Measurements from ENCODE around the gene DTD2.

DTD2 gene

DNA sequence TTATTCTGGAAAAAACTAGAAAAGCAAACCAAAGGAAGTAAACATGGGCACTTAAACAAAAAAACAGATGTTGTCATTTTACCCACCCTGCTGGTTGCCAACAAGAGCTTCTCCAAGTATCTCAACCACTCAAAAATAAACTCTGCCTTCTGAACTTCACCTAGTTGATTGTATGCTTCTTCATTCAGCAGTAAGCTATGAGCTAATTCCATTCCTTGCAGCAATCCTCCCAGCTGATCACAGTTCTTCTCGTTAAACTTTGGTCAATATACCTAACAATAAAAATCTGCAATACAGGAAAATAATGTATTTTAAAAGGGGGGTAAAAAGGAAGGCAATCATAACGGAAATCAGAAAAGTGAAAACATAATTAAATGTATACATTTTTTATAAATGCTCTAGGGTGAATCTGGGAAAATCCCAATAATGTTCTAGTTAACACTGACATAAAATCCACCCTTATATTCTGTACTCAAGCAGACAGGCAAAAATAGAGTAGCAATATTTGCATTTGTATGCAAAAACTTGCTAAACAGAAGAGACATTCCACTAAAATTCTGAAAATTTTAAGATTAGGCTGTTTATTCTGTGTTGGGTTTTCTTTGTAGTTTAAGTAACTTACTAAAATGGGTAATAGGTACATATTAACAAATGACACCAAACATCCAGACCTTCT, 54.4 kb downstream of the DTD2 start:
- Mint-ChIP-seq H3K27ac (no peak overlapping the region), H3K4me3 (no peak overlapping the region), H3K4me1 (ENCODE audit: low read depth) (peaks cover 6% of the 10 kb centered on the region), H3K36me3 (ENCODE audit: low read depth) (peaks cover 33% of the 10 kb centered on the region), H3K9me3 (no peaks in the 10 kb centered on the region), H3K27me3 (no peaks in the 10 kb centered on the region)

GRCh38 chr14:31401369-31401932, 55.9 kb downstream of the DTD2 start:
- Mint-ChIP-seq H3K27me3 (no peaks in the 10 kb centered on the region), H3K27ac (peak overlapping the region; percentile 16), H3K4me1 (ENCODE audit: low read depth) (peaks cover 5% of the 10 kb centered on the region)

GRCh38 chr14:31400031-31400638, 57.2 kb downstream of the DTD2 start:
- Mint-ChIP-seq H3K36me3 (ENCODE audit: low read depth) (peaks cover 36% of the 10 kb centered on the region), H3K27me3 (no peaks in the 10 kb centered on the region), H3K27ac (peak overlapping the region; percentile 22), H3K9me3 (no peaks in the 10 kb centered on the region), H3K4me3 (no peak overlapping the region), H3K4me1 (ENCODE audit: low read depth) (peaks cover 5% of the 10 kb centered on the region)

More at GRCh38 chr14:31401369-31401932, 55.9 kb downstream of the DTD2 start:
- no peak overlapping the region for H3K4me3 Mint-ChIP-seq
- no peaks in the 10 kb centered on the region for H3K9me3 Mint-ChIP-seq
- H3K36me3 Mint-ChIP-seq (ENCODE audit: low read depth) = peaks cover 36% of the 10 kb centered on the region

Data from stimulated activated naive CD8-positive, alpha-beta T cell treated with anti-CD3 and anti-CD28 coated beads, Interleukin-15, Interleukin-2, amounts not matched to agents 100 ng/mL and 50 ng/mL, for 24 hours (primary cell).